ENCODE measurements around the gene GLP2R. TPM values are rescaled to one million over a fixed set of nuclear protein-coding genes. Genes with fewer than 3 reads are reported as not detected.

The GLP2R gene
- total RNA-seq, 1 experiment from 2014 or later = not detected

DNA sequence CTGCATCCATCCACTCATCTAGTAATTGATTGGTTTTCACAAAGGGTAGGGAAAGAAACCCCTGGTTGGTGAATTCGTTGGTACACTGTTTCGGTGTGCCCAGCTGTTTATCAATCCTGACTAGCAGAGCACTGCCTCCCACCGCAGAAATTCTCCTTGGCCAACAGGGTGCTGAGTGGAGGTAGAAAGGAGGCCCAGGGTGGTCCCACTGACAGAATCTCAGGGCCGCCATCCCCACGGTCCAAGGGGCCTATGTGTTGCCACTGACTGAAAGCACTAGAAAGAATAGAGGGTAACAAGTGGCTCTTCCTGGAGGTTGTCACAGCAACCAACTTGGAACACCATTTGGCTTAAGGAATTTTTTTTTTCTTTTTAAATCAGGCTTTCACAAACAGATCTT is 87.8 kb downstream of the GLP2R start (continued):
- TF ChIP-seq, protein P1, sequence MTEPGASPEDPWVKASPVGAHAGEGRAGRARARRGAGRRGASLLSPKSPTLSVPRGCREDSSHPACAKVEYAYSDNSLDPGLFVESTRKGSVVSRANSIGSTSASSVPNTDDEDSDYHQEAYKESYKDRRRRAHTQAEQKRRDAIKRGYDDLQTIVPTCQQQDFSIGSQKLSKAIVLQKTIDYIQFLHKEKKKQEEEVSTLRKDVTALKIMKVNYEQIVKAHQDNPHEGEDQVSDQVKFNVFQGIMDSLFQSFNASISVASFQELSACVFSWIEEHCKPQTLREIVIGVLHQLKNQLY (CRISPR knock-in tag; IDR thresholded peaks at IDR 0.05) = no peak
- TF ChIP-seq FOXJ3 (CRISPR knock-in tag; IDR thresholded peaks at IDR 0.05; ENCODE audit: borderline replicate concordance) (no peak), SMAD4 (CRISPR knock-in tag; IDR thresholded peaks at IDR 0.05) (no peak), FOXP1 (CRISPR knock-in tag; IDR thresholded peaks at IDR 0.05; ENCODE audit: borderline replicate concordance) (no peak), PRRX2 (CRISPR knock-in tag; IDR thresholded peaks at IDR 0.05) (no peak)
- TF ChIP-seq, protein P2, sequence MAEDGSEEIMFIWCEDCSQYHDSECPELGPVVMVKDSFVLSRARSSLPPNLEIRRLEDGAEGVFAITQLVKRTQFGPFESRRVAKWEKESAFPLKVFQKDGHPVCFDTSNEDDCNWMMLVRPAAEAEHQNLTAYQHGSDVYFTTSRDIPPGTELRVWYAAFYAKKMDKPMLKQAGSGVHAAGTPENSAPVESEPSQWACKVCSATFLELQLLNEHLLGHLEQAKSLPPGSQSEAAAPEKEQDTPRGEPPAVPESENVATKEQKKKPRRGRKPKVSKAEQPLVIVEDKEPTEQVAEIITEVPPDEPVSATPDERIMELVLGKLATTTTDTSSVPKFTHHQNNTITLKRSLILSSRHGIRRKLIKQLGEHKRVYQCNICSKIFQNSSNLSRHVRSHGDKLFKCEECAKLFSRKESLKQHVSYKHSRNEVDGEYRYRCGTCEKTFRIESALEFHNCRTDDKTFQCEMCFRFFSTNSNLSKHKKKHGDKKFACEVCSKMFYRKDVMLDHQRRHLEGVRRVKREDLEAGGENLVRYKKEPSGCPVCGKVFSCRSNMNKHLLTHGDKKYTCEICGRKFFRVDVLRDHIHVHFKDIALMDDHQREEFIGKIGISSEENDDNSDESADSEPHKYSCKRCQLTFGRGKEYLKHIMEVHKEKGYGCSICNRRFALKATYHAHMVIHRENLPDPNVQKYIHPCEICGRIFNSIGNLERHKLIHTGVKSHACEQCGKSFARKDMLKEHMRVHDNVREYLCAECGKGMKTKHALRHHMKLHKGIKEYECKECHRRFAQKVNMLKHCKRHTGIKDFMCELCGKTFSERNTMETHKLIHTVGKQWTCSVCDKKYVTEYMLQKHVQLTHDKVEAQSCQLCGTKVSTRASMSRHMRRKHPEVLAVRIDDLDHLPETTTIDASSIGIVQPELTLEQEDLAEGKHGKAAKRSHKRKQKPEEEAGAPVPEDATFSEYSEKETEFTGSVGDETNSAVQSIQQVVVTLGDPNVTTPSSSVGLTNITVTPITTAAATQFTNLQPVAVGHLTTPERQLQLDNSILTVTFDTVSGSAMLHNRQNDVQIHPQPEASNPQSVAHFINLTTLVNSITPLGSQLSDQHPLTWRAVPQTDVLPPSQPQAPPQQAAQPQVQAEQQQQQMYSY (CRISPR knock-in tag; IDR thresholded peaks at IDR 0.05) = no peak
- TF ChIP-seq, protein P3, sequence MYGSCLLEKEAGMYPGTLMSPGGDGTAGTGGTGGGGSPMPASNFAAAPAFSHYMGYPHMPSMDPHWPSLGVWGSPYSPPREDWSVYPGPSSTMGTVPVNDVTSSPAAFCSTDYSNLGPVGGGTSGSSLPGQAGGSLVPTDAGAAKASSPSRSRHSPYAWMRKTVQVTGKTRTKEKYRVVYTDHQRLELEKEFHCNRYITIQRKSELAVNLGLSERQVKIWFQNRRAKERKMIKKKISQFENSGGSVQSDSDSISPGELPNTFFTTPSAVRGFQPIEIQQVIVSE (CRISPR knock-in tag; IDR thresholded peaks at IDR 0.05; ENCODE audit: borderline replicate concordance) = no peak
- TF ChIP-seq, protein P4, sequence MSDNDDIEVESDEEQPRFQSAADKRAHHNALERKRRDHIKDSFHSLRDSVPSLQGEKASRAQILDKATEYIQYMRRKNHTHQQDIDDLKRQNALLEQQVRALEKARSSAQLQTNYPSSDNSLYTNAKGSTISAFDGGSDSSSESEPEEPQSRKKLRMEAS (CRISPR knock-in tag; IDR thresholded peaks at IDR 0.05) = no peak

DNA sequence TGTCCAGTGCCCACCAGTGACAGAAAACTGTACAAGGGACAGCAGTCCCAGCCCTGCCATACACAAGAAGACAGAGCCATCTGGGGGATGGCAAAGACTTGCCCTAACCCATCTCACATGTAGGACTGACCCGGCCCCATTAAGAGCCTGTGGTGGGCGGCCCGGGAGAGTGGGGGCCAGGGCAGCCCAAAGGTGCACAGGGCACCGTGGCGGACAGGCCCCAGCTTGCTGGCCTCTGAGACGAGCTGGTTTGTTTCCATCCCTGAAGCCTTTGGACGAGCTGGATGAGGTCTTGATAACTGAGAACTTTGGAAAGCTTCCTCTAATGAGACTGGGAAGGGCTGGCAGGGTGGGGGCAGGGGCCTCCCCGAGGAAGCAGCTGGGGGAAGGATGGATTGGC is 90.4 kb downstream of the GLP2R start:
- Mint-ChIP-seq H3K9me3 (no peaks in the 10 kb centered on the region), H3K4me1 (no peaks in the 10 kb centered on the region), H3K4me3 (no peak overlapping the region), H3K27me3 (ENCODE audit: low read depth) (no peaks in the 10 kb centered on the region), H3K36me3 (no peaks in the 10 kb centered on the region), H3K27ac (no peak overlapping the region)
- ATAC-seq (no peak), DNase-seq (ENCODE audit: low spot score) (no peak)
- TF ChIP-seq, protein P5, sequence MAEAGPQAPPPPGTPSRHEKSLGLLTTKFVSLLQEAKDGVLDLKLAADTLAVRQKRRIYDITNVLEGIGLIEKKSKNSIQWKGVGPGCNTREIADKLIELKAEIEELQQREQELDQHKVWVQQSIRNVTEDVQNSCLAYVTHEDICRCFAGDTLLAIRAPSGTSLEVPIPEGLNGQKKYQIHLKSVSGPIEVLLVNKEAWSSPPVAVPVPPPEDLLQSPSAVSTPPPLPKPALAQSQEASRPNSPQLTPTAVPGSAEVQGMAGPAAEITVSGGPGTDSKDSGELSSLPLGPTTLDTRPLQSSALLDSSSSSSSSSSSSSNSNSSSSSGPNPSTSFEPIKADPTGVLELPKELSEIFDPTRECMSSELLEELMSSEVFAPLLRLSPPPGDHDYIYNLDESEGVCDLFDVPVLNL (CRISPR knock-in tag; IDR thresholded peaks at IDR 0.05; ENCODE audit: borderline replicate concordance, low read depth) = no peak
- no peak for TF ChIP-seq ZBTB21 (CRISPR knock-in tag; IDR thresholded peaks at IDR 0.05; ENCODE audit: borderline replicate concordance)
- no peak for TF ChIP-seq ZNF317 (CRISPR knock-in tag; IDR thresholded peaks at IDR 0.05; ENCODE audit: borderline replicate concordance, low read depth)
- no peak for TF ChIP-seq TEAD1 (CRISPR knock-in tag; IDR thresholded peaks at IDR 0.05)
- no peak for TF ChIP-seq ZNF263 (CRISPR knock-in tag; IDR thresholded peaks at IDR 0.05; ENCODE audit: low read depth)
- no peak for TF ChIP-seq GTF2I (CRISPR knock-in tag; conservative IDR thresholded peaks at IDR 0.05)
- no peak for TF ChIP-seq NFATC4 (CRISPR knock-in tag; IDR thresholded peaks at IDR 0.05)
- POLR2A ChIA-PET = no interaction called here
- CTCF ChIA-PET = interaction anchor here (0.7 to 1.7 kb wide), 2 partner anchors 11 to 13 kb away, joined by 3 to 6 read pairs; partner anchors contain the start of gene RCVRN

DNA sequence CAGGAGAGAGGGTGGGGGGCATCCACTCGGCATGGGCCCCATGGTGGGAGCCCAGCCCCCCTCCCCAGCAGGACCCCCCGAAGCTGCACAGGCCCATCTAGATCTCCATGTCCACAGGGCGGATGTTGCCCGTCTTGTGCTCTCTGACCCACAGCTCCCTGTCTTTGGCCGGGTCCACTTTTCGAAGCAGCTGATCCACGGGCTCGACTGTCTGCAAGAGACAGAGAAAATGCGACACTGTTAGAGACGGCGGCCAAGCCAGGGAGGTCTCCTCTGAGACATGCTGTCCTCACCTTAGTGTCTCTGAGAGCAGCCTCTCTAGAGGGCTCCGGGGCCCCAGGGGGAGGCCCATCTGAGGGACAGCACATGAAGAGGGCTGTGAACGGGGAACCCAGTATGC is 91.4 kb downstream of the GLP2R start:
- Mint-ChIP-seq H3K9me3 (no peaks in the 10 kb centered on the region), H3K4me3 (no peak overlapping the region), H3K36me3 (no peaks in the 10 kb centered on the region), H3K27me3 (ENCODE audit: low read depth) (no peaks in the 10 kb centered on the region), H3K27ac (no peak overlapping the region), H3K4me1 (no peaks in the 10 kb centered on the region)
- TF ChIP-seq FOXP1 (CRISPR knock-in tag; IDR thresholded peaks at IDR 0.05; ENCODE audit: borderline replicate concordance) = no peak
- no peak for TF ChIP-seq RORB (CRISPR knock-in tag; IDR thresholded peaks at IDR 0.05)
- TF ChIP-seq RELA (CRISPR knock-in tag; IDR thresholded peaks at IDR 0.05; ENCODE audit: borderline replicate concordance) = no peak
- TF ChIP-seq FOXJ3 (CRISPR knock-in tag; IDR thresholded peaks at IDR 0.05; ENCODE audit: borderline replicate concordance) = no peak
- TF ChIP-seq ZNF219 (CRISPR knock-in tag; IDR thresholded peaks at IDR 0.05; ENCODE audit: borderline replicate concordance) = no peak
- TF ChIP-seq JUN (CRISPR knock-in tag; IDR thresholded peaks at IDR 0.05) = no peak
- no peak for TF ChIP-seq NR1H2 (CRISPR knock-in tag; IDR thresholded peaks at IDR 0.05)
- no peak for TF ChIP-seq ZNF263 (CRISPR knock-in tag; IDR thresholded peaks at IDR 0.05; ENCODE audit: low read depth)
- TF ChIP-seq, protein P6, sequence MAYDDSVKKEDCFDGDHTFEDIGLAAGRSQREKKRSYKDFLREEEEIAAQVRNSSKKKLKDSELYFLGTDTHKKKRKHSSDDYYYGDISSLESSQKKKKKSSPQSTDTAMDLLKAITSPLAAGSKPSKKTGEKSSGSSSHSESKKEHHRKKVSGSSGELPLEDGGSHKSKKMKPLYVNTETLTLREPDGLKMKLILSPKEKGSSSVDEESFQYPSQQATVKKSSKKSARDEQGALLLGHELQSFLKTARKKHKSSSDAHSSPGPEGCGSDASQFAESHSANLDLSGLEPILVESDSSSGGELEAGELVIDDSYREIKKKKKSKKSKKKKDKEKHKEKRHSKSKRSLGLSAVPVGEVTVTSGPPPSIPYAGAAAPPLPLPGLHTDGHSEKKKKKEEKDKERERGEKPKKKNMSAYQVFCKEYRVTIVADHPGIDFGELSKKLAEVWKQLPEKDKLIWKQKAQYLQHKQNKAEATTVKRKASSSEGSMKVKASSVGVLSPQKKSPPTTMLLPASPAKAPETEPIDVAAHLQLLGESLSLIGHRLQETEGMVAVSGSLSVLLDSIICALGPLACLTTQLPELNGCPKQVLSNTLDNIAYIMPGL (CRISPR knock-in tag; IDR thresholded peaks at IDR 0.05) = no peak
- ChIA-PET CTCF (interaction anchor here (1.4 to 2.0 kb wide), 4 partner anchors 12 to 172 kb away, joined by 4 to 13 read pairs (median 6); partner anchors contain the start of gene RCVRN), POLR2A (no interaction called here)
- ATAC-seq (no peak), DNase-seq (ENCODE audit: low spot score) (no peak)
